Measurements from ENCODE around the gene PPP3CA. TPM values are rescaled to one million over a fixed set of nuclear protein-coding genes. Genes with fewer than 3 reads are reported as not detected.

Gene PPP3CA
- total RNA-seq, 1 experiment from 2014 or later = 9.1 TPM

- DNase-seq = no peak
Observed at GRCh38 chr4:101191302-101192098, 155.8 kb downstream of the PPP3CA start.

GRCh38 chr4:101190751-101191150 lies 156.6 kb downstream of the PPP3CA start:
- H3K9ac ChIP-seq (ENCODE audit: low read length) = no peak overlapping the region
- H2AFZ ChIP-seq (ENCODE audit: low read length) = no peak overlapping the region
- no peaks in the 10 kb centered on the region for H3K27me3 ChIP-seq (ENCODE audit: low read length)
- H3K4me3 ChIP-seq (ENCODE audit: low read length) = no peak overlapping the region
- no peaks in the 10 kb centered on the region for H3K36me3 ChIP-seq (ENCODE audit: insufficient read depth, low read length)
- no peaks in the 10 kb centered on the region for H3K79me2 ChIP-seq (ENCODE audit: low read length)
- H4K20me1 ChIP-seq (ENCODE audit: insufficient read depth, low read depth, low read length) = no peaks in the 10 kb centered on the region
- no peaks in the 10 kb centered on the region for H3K9me3 ChIP-seq (ENCODE audit: low read length)
- no peaks in the 10 kb centered on the region for H3K9me2 ChIP-seq (replicated peaks; ENCODE audit: insufficient read depth, low read length)
- no peak overlapping the region for H3K4me2 ChIP-seq (ENCODE audit: low read depth, low read length, poor library complexity, severe bottlenecking)
- H3K27ac ChIP-seq (ENCODE audit: low read length) = no peak overlapping the region
- H3K4me1 ChIP-seq (ENCODE audit: low read length) = no peaks in the 10 kb centered on the region
- DNase-seq = no peak

More at GRCh38 chr4:101191302-101192098, 155.8 kb downstream of the PPP3CA start:
- Histone ChIP-seq H3K4me1 (ENCODE audit: low read length) (no peaks in the 10 kb centered on the region), H3K79me2 (ENCODE audit: low read length) (no peaks in the 10 kb centered on the region), H3K36me3 (ENCODE audit: insufficient read depth, low read length) (no peaks in the 10 kb centered on the region), H3K9ac (ENCODE audit: low read length) (no peak overlapping the region), H3K27me3 (ENCODE audit: low read length) (no peaks in the 10 kb centered on the region), H2AFZ (ENCODE audit: low read length) (no peak overlapping the region), H3K9me3 (ENCODE audit: low read length) (no peaks in the 10 kb centered on the region), H3K4me3 (ENCODE audit: low read length) (no peak overlapping the region), H4K20me1 (ENCODE audit: insufficient read depth, low read depth, low read length) (no peaks in the 10 kb centered on the region), H3K9me2 (replicated peaks; ENCODE audit: insufficient read depth, low read length) (no peaks in the 10 kb centered on the region), H3K4me2 (ENCODE audit: low read depth, low read length, poor library complexity, severe bottlenecking) (no peak overlapping the region), H3K27ac (ENCODE audit: low read length) (no peak overlapping the region)

- Histone ChIP-seq H3K36me3 (ENCODE audit: insufficient read depth, low read length) (no peaks in the 10 kb centered on the region), H3K27me3 (ENCODE audit: low read length) (no peaks in the 10 kb centered on the region), H3K4me3 (ENCODE audit: low read length) (no peak overlapping the region), H3K4me2 (ENCODE audit: low read depth, low read length, poor library complexity, severe bottlenecking) (no peak overlapping the region), H3K9ac (ENCODE audit: low read length) (no peak overlapping the region), H3K9me2 (replicated peaks; ENCODE audit: insufficient read depth, low read length) (no peaks in the 10 kb centered on the region), H4K20me1 (ENCODE audit: insufficient read depth, low read depth, low read length) (no peaks in the 10 kb centered on the region), H3K27ac (ENCODE audit: low read length) (no peak overlapping the region), H3K4me1 (ENCODE audit: low read length) (no peaks in the 10 kb centered on the region), H3K79me2 (ENCODE audit: low read length) (no peaks in the 10 kb centered on the region), H2AFZ (ENCODE audit: low read length) (no peak overlapping the region), H3K9me3 (ENCODE audit: low read length) (no peaks in the 10 kb centered on the region)
- no peak for DNase-seq
Observed at GRCh38 chr4:101188906-101189305, 158.4 kb downstream of the PPP3CA start.

- Histone ChIP-seq H3K4me3 (ENCODE audit: low read length) (no peak overlapping the region), H3K4me2 (ENCODE audit: low read depth, low read length, poor library complexity, severe bottlenecking) (no peak overlapping the region), H3K9me3 (ENCODE audit: low read length) (no peaks in the 10 kb centered on the region)
Observed at GRCh38 chr4:101187841-101188240, 159.5 kb downstream of the PPP3CA start.

GRCh38 chr4:101186567-101187184 lies 160.7 kb downstream of the PPP3CA start:
- Histone ChIP-seq H3K27me3 (ENCODE audit: low read length) (no peaks in the 10 kb centered on the region), H3K36me3 (ENCODE audit: insufficient read depth, low read length) (no peaks in the 10 kb centered on the region), H3K9ac (ENCODE audit: low read length) (no peak overlapping the region), H3K4me1 (ENCODE audit: low read length) (no peaks in the 10 kb centered on the region), H3K27ac (ENCODE audit: low read length) (no peak overlapping the region), H3K9me2 (replicated peaks; ENCODE audit: insufficient read depth, low read length) (no peaks in the 10 kb centered on the region), H3K79me2 (ENCODE audit: low read length) (no peaks in the 10 kb centered on the region), H3K4me2 (ENCODE audit: low read depth, low read length, poor library complexity, severe bottlenecking) (no peak overlapping the region), H4K20me1 (ENCODE audit: insufficient read depth, low read depth, low read length) (no peaks in the 10 kb centered on the region), H2AFZ (ENCODE audit: low read length) (no peak overlapping the region), H3K9me3 (ENCODE audit: low read length) (no peaks in the 10 kb centered on the region), H3K4me3 (ENCODE audit: low read length) (no peak overlapping the region)
- DNase-seq = no peak

More at GRCh38 chr4:101187841-101188240, 159.5 kb downstream of the PPP3CA start:
- no peaks in the 10 kb centered on the region for H3K79me2 ChIP-seq (ENCODE audit: low read length)
- H3K9me2 ChIP-seq (replicated peaks; ENCODE audit: insufficient read depth, low read length) = no peaks in the 10 kb centered on the region
- H4K20me1 ChIP-seq (ENCODE audit: insufficient read depth, low read depth, low read length) = no peaks in the 10 kb centered on the region
- no peak overlapping the region for H3K27ac ChIP-seq (ENCODE audit: low read length)
- H3K36me3 ChIP-seq (ENCODE audit: insufficient read depth, low read length) = no peaks in the 10 kb centered on the region
- H2AFZ ChIP-seq (ENCODE audit: low read length) = no peak overlapping the region
- peak; percentile 44 for DNase-seq
- H3K9ac ChIP-seq (ENCODE audit: low read length) = no peak overlapping the region
- no peaks in the 10 kb centered on the region for H3K4me1 ChIP-seq (ENCODE audit: low read length)
- H3K27me3 ChIP-seq (ENCODE audit: low read length) = no peaks in the 10 kb centered on the region

GRCh38 chr4:101184668-101185067 lies 162.7 kb downstream of the PPP3CA start:
- no peak overlapping the region for H3K4me2 ChIP-seq (ENCODE audit: low read depth, low read length, poor library complexity, severe bottlenecking)
- H3K9me2 ChIP-seq (replicated peaks; ENCODE audit: insufficient read depth, low read length) = no peaks in the 10 kb centered on the region
- H3K79me2 ChIP-seq (ENCODE audit: low read length) = no peaks in the 10 kb centered on the region
- no peaks in the 10 kb centered on the region for H4K20me1 ChIP-seq (ENCODE audit: insufficient read depth, low read depth, low read length)
- DNase-seq = no peak
- no peaks in the 10 kb centered on the region for H3K4me1 ChIP-seq (ENCODE audit: low read length)
- H3K4me3 ChIP-seq (ENCODE audit: low read length) = no peak overlapping the region
- no peaks in the 10 kb centered on the region for H3K9me3 ChIP-seq (ENCODE audit: low read length)
- H3K36me3 ChIP-seq (ENCODE audit: insufficient read depth, low read length) = no peaks in the 10 kb centered on the region
- H2AFZ ChIP-seq (ENCODE audit: low read length) = no peak overlapping the region
- H3K9ac ChIP-seq (ENCODE audit: low read length) = no peak overlapping the region
- H3K27ac ChIP-seq (ENCODE audit: low read length) = no peak overlapping the region
- no peaks in the 10 kb centered on the region for H3K27me3 ChIP-seq (ENCODE audit: low read length)

- Histone ChIP-seq H3K9me2 (replicated peaks; ENCODE audit: insufficient read depth, low read length) (no peaks in the 10 kb centered on the region), H2AFZ (ENCODE audit: low read length) (no peak overlapping the region), H3K4me1 (ENCODE audit: low read length) (no peaks in the 10 kb centered on the region), H4K20me1 (ENCODE audit: insufficient read depth, low read depth, low read length) (no peaks in the 10 kb centered on the region), H3K36me3 (ENCODE audit: insufficient read depth, low read length) (no peaks in the 10 kb centered on the region), H3K4me3 (ENCODE audit: low read length) (no peak overlapping the region), H3K79me2 (ENCODE audit: low read length) (no peaks in the 10 kb centered on the region), H3K9ac (ENCODE audit: low read length) (no peak overlapping the region), H3K27ac (ENCODE audit: low read length) (no peak overlapping the region), H3K4me2 (ENCODE audit: low read depth, low read length, poor library complexity, severe bottlenecking) (no peak overlapping the region), H3K27me3 (ENCODE audit: low read length) (no peaks in the 10 kb centered on the region), H3K9me3 (ENCODE audit: low read length) (no peaks in the 10 kb centered on the region)
- DNase-seq = no peak
Observed at GRCh38 chr4:101183666-101184373, 163.5 kb downstream of the PPP3CA start.

- Histone ChIP-seq H3K9ac (ENCODE audit: low read length) (no peak overlapping the region), H4K20me1 (ENCODE audit: insufficient read depth, low read depth, low read length) (0 out of 2 replicates have a peak, but pooled peaks cover 4% of the 10 kb centered on the region), H3K27me3 (ENCODE audit: low read length) (no peaks in the 10 kb centered on the region), H2AFZ (ENCODE audit: low read length) (no peak overlapping the region), H3K4me1 (ENCODE audit: low read length) (no peaks in the 10 kb centered on the region), H3K9me3 (ENCODE audit: low read length) (no peaks in the 10 kb centered on the region), H3K9me2 (replicated peaks; ENCODE audit: insufficient read depth, low read length) (no peaks in the 10 kb centered on the region), H3K36me3 (ENCODE audit: insufficient read depth, low read length) (no peaks in the 10 kb centered on the region), H3K4me2 (ENCODE audit: low read depth, low read length, poor library complexity, severe bottlenecking) (no peak overlapping the region), H3K4me3 (ENCODE audit: low read length) (no peak overlapping the region), H3K79me2 (ENCODE audit: low read length) (no peaks in the 10 kb centered on the region), H3K27ac (ENCODE audit: low read length) (no peak overlapping the region)
- DNase-seq = no peak
Observed at GRCh38 chr4:101183221-101183620, 164.1 kb downstream of the PPP3CA start.

All from Karpas-422 (cell line).